ENCODE measurements around the gene KIRREL3. TPM values are rescaled to one million over a fixed set of nuclear protein-coding genes. Genes with fewer than 3 reads are reported as not detected.

The KIRREL3 gene
- total and polyA plus RNA-seq, 9 of the 15 experiments (the other 6 are each of a cell fraction or from before 2014, with no cell fraction given): 0.04 to 0.10 TPM; not detected in 7

DNA sequence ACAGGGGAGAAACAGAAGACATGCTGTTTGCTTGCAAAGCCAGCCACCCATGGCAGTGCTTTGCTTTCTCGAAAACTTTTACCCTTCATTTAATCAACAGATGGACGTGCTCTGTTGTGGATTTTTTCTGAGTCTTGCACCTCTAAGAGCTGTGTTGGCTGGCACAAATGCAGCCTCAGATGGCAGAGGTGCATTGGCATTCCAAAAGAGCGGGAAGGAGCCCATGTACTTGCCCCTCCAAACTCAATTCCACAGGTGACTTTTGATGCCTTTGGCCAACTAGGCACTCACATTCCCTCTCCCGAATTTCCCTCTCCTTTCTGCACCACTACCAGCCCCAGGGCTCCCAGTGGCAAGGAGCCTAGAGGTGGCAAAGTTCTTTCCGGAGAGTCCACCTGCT lies 1.2 kb downstream of the KIRREL3 start (continued):
- TF ChIP-seq, protein P1, sequence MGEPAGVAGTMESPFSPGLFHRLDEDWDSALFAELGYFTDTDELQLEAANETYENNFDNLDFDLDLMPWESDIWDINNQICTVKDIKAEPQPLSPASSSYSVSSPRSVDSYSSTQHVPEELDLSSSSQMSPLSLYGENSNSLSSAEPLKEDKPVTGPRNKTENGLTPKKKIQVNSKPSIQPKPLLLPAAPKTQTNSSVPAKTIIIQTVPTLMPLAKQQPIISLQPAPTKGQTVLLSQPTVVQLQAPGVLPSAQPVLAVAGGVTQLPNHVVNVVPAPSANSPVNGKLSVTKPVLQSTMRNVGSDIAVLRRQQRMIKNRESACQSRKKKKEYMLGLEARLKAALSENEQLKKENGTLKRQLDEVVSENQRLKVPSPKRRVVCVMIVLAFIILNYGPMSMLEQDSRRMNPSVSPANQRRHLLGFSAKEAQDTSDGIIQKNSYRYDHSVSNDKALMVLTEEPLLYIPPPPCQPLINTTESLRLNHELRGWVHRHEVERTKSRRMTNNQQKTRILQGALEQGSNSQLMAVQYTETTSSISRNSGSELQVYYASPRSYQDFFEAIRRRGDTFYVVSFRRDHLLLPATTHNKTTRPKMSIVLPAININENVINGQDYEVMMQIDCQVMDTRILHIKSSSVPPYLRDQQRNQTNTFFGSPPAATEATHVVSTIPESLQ (CRISPR knock-in tag; IDR thresholded peaks at IDR 0.05): no peak
- TF ChIP-seq, protein P2, sequence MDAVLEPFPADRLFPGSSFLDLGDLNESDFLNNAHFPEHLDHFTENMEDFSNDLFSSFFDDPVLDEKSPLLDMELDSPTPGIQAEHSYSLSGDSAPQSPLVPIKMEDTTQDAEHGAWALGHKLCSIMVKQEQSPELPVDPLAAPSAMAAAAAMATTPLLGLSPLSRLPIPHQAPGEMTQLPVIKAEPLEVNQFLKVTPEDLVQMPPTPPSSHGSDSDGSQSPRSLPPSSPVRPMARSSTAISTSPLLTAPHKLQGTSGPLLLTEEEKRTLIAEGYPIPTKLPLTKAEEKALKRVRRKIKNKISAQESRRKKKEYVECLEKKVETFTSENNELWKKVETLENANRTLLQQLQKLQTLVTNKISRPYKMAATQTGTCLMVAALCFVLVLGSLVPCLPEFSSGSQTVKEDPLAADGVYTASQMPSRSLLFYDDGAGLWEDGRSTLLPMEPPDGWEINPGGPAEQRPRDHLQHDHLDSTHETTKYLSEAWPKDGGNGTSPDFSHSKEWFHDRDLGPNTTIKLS (IDR thresholded peaks at IDR 0.05; ENCODE audit: borderline replicate concordance, low read depth): no peak
- TF ChIP-seq XRCC5 (IDR thresholded peaks at IDR 0.05; ENCODE audit: low read depth, low read length): no peak

DNA sequence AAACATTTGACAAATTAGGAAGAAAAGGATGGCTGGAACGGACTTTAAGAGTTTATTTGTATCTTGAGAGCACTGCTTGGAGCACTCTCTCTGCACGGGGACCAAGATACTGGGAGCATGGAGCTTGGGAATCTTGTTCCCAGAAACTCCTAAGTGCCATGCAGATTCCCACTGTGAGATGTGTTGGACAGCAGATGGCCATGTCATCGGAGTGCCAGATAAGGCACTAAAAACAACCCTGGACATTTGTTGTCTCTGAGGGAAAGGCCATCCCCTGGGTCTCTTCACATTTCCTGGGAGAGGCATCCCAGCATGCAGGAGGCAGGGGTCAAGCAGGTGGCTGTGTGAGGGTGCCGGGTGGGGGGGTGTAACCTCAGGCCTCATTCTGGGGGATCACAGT lies 2.9 kb downstream of the KIRREL3 start:
- Histone ChIP-seq H3K9ac (ENCODE audit: insufficient read depth in 1 of 2, low read depth in 2 of 2, low read length in 2 of 2) (no peak overlapping the region), H2AFZ (ENCODE audit: low read depth, low read length) (no peak overlapping the region), H4K20me1 (replicated peaks; ENCODE audit: control insufficient read depth, insufficient read depth, low read length) (no peaks in the 10 kb centered on the region), H3K79me2 (ENCODE audit: control insufficient read depth, insufficient read depth, low read length) (no peaks in the 10 kb centered on the region), H3K9me1 (ENCODE audit: control insufficient read depth, insufficient read depth, low read length) (no peaks in the 10 kb centered on the region), H3K9me3 (replicated peaks; ENCODE audit: control insufficient read depth, insufficient read depth, low read depth, low read length) (no peaks in the 10 kb centered on the region), H3K27me3 (ENCODE audit: control insufficient read depth in 2 of 2, insufficient read depth in 2 of 2, low read length in 2 of 2) (peaks cover 13% of the 10 kb centered on the region in 2 experiments; a peak in 3 of 5 replicates), H3K4me2 (ENCODE audit: insufficient read depth, low read length) (no peak overlapping the region), H3K27ac (ENCODE audit: extremely low read depth, low read depth, low read length) (no peak overlapping the region), H3K4me3 (no peak overlapping the region), H3K36me3 (ENCODE audit: control insufficient read depth, insufficient read depth, low read length) (no peaks in the 10 kb centered on the region), H3K4me1 (replicated peaks in 1 of 2; ENCODE audit: control insufficient read depth in 2 of 2, insufficient read depth in 2 of 2, low read length in 2 of 2) (no peaks in the 10 kb centered on the region)
- BruUV-seq (replicated peaks): no TSS peak
- 0% methylated on average over 3 of the region's 4 CpGs for WGBS (ENCODE audit: insufficient coverage, low coverage, missing lambda C conversion rate)
- FAIRE-seq (no peak), DNase-seq (ENCODE audit: extremely low read depth in 1 of 4, low spot score in 3 of 4) (no peak), ATAC-seq (no peak)
- in situ Hi-C loops (cut with MboI): loop anchor here (25.0 kb wide), 2 partner anchors 285 to 685 kb away; partner anchors contain the start of gene DCPS
- ChIA-PET CTCF (ENCODE audit: low intra/inter-chr PET ratio) (no interaction called here), POLR2A (interaction anchor here (1.1 kb wide), 1 partner anchor 9 kb away, joined by 3 read pairs; no protein-coding TSS in a partner anchor)
- intact Hi-C loops (cut with micrococcal nuclease): no loop called here
- TF ChIP-seq, protein P3, sequence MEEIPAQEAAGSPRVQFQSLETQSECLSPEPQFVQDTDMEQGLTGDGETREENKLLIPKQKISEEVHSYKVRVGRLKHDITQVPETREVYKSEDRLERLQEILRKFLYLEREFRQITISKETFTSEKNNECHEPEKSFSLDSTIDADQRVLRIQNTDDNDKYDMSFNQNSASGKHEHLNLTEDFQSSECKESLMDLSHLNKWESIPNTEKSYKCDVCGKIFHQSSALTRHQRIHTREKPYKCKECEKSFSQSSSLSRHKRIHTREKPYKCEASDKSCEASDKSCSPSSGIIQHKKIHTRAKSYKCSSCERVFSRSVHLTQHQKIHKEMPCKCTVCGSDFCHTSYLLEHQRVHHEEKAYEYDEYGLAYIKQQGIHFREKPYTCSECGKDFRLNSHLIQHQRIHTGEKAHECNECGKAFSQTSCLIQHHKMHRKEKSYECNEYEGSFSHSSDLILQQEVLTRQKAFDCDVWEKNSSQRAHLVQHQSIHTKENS (CRISPR knock-in tag; IDR thresholded peaks at IDR 0.05): no peak
- TF ChIP-seq, protein P2 (IDR thresholded peaks at IDR 0.05; ENCODE audit: borderline replicate concordance, low read depth): no peak
- TF ChIP-seq GTF2F1 (IDR thresholded peaks at IDR 0.05; ENCODE audit: low read depth, low read length) (no peak), KAT7 (CRISPR knock-in tag; IDR thresholded peaks at IDR 0.05; ENCODE audit: borderline replicate concordance) (no peak), ZNF316 (IDR thresholded peaks at IDR 0.05) (no peak), PHB (CRISPR knock-in tag; IDR thresholded peaks at IDR 0.05) (no peak), KAT8 (IDR thresholded peaks at IDR 0.05; ENCODE audit: low read depth) (no peak), CAMTA2 (CRISPR knock-in tag; conservative IDR thresholded peaks at IDR 0.05) (no peak), HCFC1 (IDR thresholded peaks at IDR 0.05; ENCODE audit: low read depth, low read length) (no peak), NCOA6 (IDR thresholded peaks at IDR 0.05) (no peak), U2AF1 (optimal IDR thresholded peaks at IDR 0.05; ENCODE audit: low read depth, low read length) (no peak), DMBX1 (CRISPR knock-in tag; IDR thresholded peaks at IDR 0.05; ENCODE audit: borderline replicate concordance) (no peak)
- TF ChIP-seq, protein P4, sequence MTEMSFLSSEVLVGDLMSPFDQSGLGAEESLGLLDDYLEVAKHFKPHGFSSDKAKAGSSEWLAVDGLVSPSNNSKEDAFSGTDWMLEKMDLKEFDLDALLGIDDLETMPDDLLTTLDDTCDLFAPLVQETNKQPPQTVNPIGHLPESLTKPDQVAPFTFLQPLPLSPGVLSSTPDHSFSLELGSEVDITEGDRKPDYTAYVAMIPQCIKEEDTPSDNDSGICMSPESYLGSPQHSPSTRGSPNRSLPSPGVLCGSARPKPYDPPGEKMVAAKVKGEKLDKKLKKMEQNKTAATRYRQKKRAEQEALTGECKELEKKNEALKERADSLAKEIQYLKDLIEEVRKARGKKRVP (CRISPR knock-in tag; IDR thresholded peaks at IDR 0.05): no peak

Measured in K562 (cell line).